IMR-90 (cell line): Measurements from ENCODE around the gene GSTA2. TPM values are rescaled to one million over a fixed set of nuclear protein-coding genes. Genes with fewer than 3 reads are reported as not detected.
A peak's percentile ranks its signal among the peaks of the same experiment; 100 is the strongest.

ENCODE experiments used
- ATAC-seq: fragments of 200-7000 bp; cut with Tn5 transposase; 2 replicates; pipeline ENCODE4 v1.9.1; 2020; ENCODE audit warnings: low read depth, mild to moderate bottlenecking, moderate library complexity
- BruUV-seq: library from RNA; stranded (reverse); fragments of 400-500 nt; replicated peaks from 2 replicates; lab custom pipeline; 2021; lab: Mats Ljungman, UMichigan
- CTCF ChIA-PET: fragments of 300-600 bp; formaldehyde crosslinking; extraction: SDS; loops from one replicate; lab custom pipeline; 2021; ENCODE audit warnings: antibody characterized with exemption; lab: Yijun Ruan, JAX
- POLR2A ChIA-PET: fragments of 300-600 bp; sonication (Branson Sonifier 250); formaldehyde crosslinking; loops from one replicate; lab custom pipeline; 2022; ENCODE audit warnings: antibody characterized with exemption; ENCODE audit not compliant: unreplicated experiment; lab: Charles Lee
- DNase-seq: peaks from one replicate; pipeline ENCODE4 v3.0.0; 2013
- H2AFZ ChIP-seq: replicated peaks from 2 replicates; pipeline ENCODE3; 2013; ENCODE audit warnings: low read length, mild to moderate bottlenecking; ENCODE audit not compliant: poor library complexity
- H2AK5ac ChIP-seq: 2 replicates; pipeline ENCODE4 v1.6.1; 2013; ENCODE audit warnings: low read depth, low read length, inconsistent platforms
- H2AK9ac ChIP-seq: replicated peaks from 2 replicates; pipeline ENCODE3; 2013; ENCODE audit warnings: mild to moderate bottlenecking, low read depth, low read length, moderate library complexity; ENCODE audit not compliant: poor library complexity
- H2BK120ac ChIP-seq: 2 replicates; pipeline ENCODE4 v1.6.1; 2013; ENCODE audit warnings: low read depth, low read length, inconsistent platforms
- H2BK15ac ChIP-seq: 3 replicates; pipeline ENCODE4 v1.6.1; 2013; ENCODE audit warnings: low read depth, low read length, inconsistent platforms
- H2BK20ac ChIP-seq: 2 replicates; pipeline ENCODE4 v1.6.1; 2013; ENCODE audit warnings: low read depth, mild to moderate bottlenecking, inconsistent platforms, low read length, moderate library complexity
- H2BK5ac ChIP-seq: 2 replicates; pipeline ENCODE4 v1.6.1; 2013; ENCODE audit warnings: mild to moderate bottlenecking, low read depth, low read length, inconsistent platforms; ENCODE audit not compliant: poor library complexity, severe bottlenecking
- H3K14ac ChIP-seq: replicated peaks from 2 replicates; pipeline ENCODE4 v1.6.1; 2013; ENCODE audit warnings: low read depth, low read length, inconsistent platforms
- H3K18ac ChIP-seq: 2 replicates; pipeline ENCODE4 v1.6.1; 2013; ENCODE audit warnings: low read depth, low read length, control low read depth
- H3K23ac ChIP-seq: 2 replicates; pipeline ENCODE4 v1.6.1; 2013; ENCODE audit warnings: low read depth, low read length, inconsistent platforms
- H3K27ac ChIP-seq: 2 replicates; pipeline ENCODE4 v1.5.1; 2013; ENCODE audit warnings: mild to moderate bottlenecking, control low read depth, low read length; ENCODE audit not compliant: insufficient read depth
- H3K27me3 ChIP-seq: 2 replicates; pipeline ENCODE4 v1.6.1; 2013; ENCODE audit warnings: low read length; ENCODE audit not compliant: control insufficient read depth, insufficient read depth
- H3K36me3 ChIP-seq: 2 replicates; pipeline ENCODE4 v1.6.1; 2013; ENCODE audit warnings: low read length, mixed read lengths; ENCODE audit not compliant: control insufficient read depth, insufficient read depth
- H3K4ac ChIP-seq: 2 replicates; pipeline ENCODE4 v1.6.1; 2013; ENCODE audit warnings: low read depth, low read length, inconsistent platforms
- H3K4me1 ChIP-seq: 2 replicates; pipeline ENCODE4 v1.6.1; 2013; ENCODE audit warnings: low read length, mixed read lengths; ENCODE audit not compliant: control insufficient read depth, insufficient read depth
- H3K4me2 ChIP-seq: 2 replicates; pipeline ENCODE4 v1.6.1; 2013; ENCODE audit warnings: low read depth, mild to moderate bottlenecking, control low read depth, low read length, moderate library complexity
- H3K4me3 ChIP-seq: 2 replicates; pipeline ENCODE4 v1.5.1; 2013; ENCODE audit warnings: low read depth, mild to moderate bottlenecking, control low read depth, low read length, moderate library complexity; ENCODE audit not compliant: insufficient read depth
- H3K56ac ChIP-seq: 2 replicates; pipeline ENCODE4 v1.6.1; 2013; ENCODE audit warnings: low read length, inconsistent platforms; ENCODE audit not compliant: insufficient read depth; ENCODE audit errors: extremely low read depth
- H3K79me1 ChIP-seq, 2 experiments: 2 replicates each; pipeline ENCODE4 v1.6.1; 2013; ENCODE audit warnings: low read length in 2 of 2, inconsistent platforms in 1 of 2, low read depth in 1 of 2
- H3K9ac ChIP-seq: 2 replicates; pipeline ENCODE4 v1.6.1; 2013; ENCODE audit warnings: low read depth, low read length, control low read depth
- H3K9me1 ChIP-seq: 2 replicates; pipeline ENCODE4 v1.6.1; 2013; ENCODE audit warnings: low read length, inconsistent platforms; ENCODE audit not compliant: insufficient read depth
- H3K9me3 ChIP-seq: 2 replicates; pipeline ENCODE4 v1.6.1; 2013; ENCODE audit warnings: low read length; ENCODE audit not compliant: control insufficient read depth, insufficient read depth
- H4K20me1 ChIP-seq: 2 replicates; pipeline ENCODE4 v1.6.1; 2013; ENCODE audit warnings: low read length, inconsistent platforms; ENCODE audit not compliant: insufficient read depth
- H4K5ac ChIP-seq: 2 replicates; pipeline ENCODE4 v1.6.1; 2013; ENCODE audit warnings: mild to moderate bottlenecking, low read depth, low read length, control low read depth
- H4K8ac ChIP-seq, 2 experiments: 2 replicates each; pipeline ENCODE4 v1.6.1; 2013; ENCODE audit warnings: low read depth in 2 of 2, low read length in 2 of 2, control low read depth in 1 of 2, inconsistent platforms in 1 of 2
- H4K91ac ChIP-seq: 2 replicates; pipeline ENCODE4 v1.6.1; 2013; ENCODE audit warnings: low read depth, low read length, inconsistent platforms; ENCODE audit not compliant: insufficient read depth
- BHLHE40 ChIP-seq: fragments of 150-350 bp; IDR thresholded peaks from 2 replicates; pipeline ENCODE4 v1.6.1; 2016; ENCODE audit warnings: mild to moderate bottlenecking, low read depth, low read length
- CEBPB ChIP-seq: IDR thresholded peaks from 2 replicates; pipeline ENCODE4 v1.6.1; 2012; ENCODE audit warnings: low read depth, low read length, improper control_type of control experiment
- CHD1 ChIP-seq: IDR thresholded peaks from 2 replicates; pipeline ENCODE4 v1.6.1; 2012; ENCODE audit warnings: low read depth, low read length, improper control_type of control experiment
- FOS ChIP-seq: fragments of 150-350 bp; IDR thresholded peaks from 2 replicates; pipeline ENCODE4 v1.6.1; 2016; ENCODE audit warnings: low read depth, low read length
- MAFK ChIP-seq: IDR thresholded peaks from 2 replicates; pipeline ENCODE4 v1.6.1; 2012; ENCODE audit warnings: low read depth, low read length, improper control_type of control experiment
- MAZ ChIP-seq: IDR thresholded peaks from 2 replicates; pipeline ENCODE4 v1.6.1; 2012; ENCODE audit warnings: low read depth, mild to moderate bottlenecking, low read length, improper control_type of control experiment, moderate library complexity, borderline replicate concordance
- MXI1 ChIP-seq: IDR thresholded peaks from 2 replicates; pipeline ENCODE4 v1.6.1; 2012; ENCODE audit warnings: low read depth, mild to moderate bottlenecking, low read length, moderate library complexity, borderline replicate concordance
- NFE2L2 ChIP-seq: fragments of 150-350 bp; IDR thresholded peaks from 2 replicates; pipeline ENCODE4 v1.6.1; 2016; ENCODE audit warnings: low read depth, mild to moderate bottlenecking, low read length
- POLR2A ChIP-seq: IDR thresholded peaks from 2 replicates; pipeline ENCODE4 v1.6.1; 2012; ENCODE audit warnings: mild to moderate bottlenecking, low read depth, low read length
- RAD21 ChIP-seq: IDR thresholded peaks from 2 replicates; pipeline ENCODE4 v1.6.1; 2012; ENCODE audit warnings: low read length, improper control_type of control experiment
- RCOR1 ChIP-seq: IDR thresholded peaks from 2 replicates; pipeline ENCODE4 v1.6.1; 2012; ENCODE audit warnings: mild to moderate bottlenecking, low read length, improper control_type of control experiment; ENCODE audit not compliant: insufficient replicate concordance
- RFX5 ChIP-seq: IDR thresholded peaks from 2 replicates; pipeline ENCODE4 v1.8.0; 2012; ENCODE audit warnings: low read depth, mild to moderate bottlenecking, low read length, moderate library complexity
- SMC3 ChIP-seq: fragments of 150-350 bp; IDR thresholded peaks from 2 replicates; pipeline ENCODE4 v1.6.1; 2016; ENCODE audit warnings: low read depth, mild to moderate bottlenecking, antibody characterized with exemption, low read length, moderate library complexity
- WGBS, 2 experiments: methylation state at CpG; one replicate each; pipeline versions ENCODE4 v1.1.5 to v1.1.7; 2013; ENCODE audit warnings: missing lambda C conversion rate in 2 of 2; ENCODE audit not compliant: insufficient read length in 1 of 2; ENCODE audit errors: extremely low coverage in 2 of 2; 5-methylcytosine and 5-hydroxymethylcytosine counted together
- dilution Hi-C: fragments of 300-500 bp; cut with HindIII; formaldehyde crosslinking; loops from one replicate; pipeline ENCODE4 v1.14.3; 2018; ENCODE audit warnings: low sequenced_read_pairs; ENCODE audit not compliant: unreplicated experiment
- in situ Hi-C: fragments of 300-500 bp; cut with MboI; formaldehyde crosslinking; loops from 3 replicates; pipeline ENCODE4 v1.14.3; 2019; ENCODE audit warnings: low sequenced_read_pairs, inconsistent platforms, mixed read lengths
- intact Hi-C: fragments of 100-400 bp; cut with micrococcal nuclease; formaldehyde crosslinking; loops from 2 replicates; pipeline ENCODE4 v1.10.0; 2022
- polyA plus RNA-seq, 3 experiments: library from polyadenylated mRNA; depleted of rRNA; stranded (reverse); fragments of >200 nt; gene quantifications; 2 replicates each; pipeline ENCODE4 v1.2.3, GENCODE V29; 2012; ENCODE audit warnings: low replicate concordance in 1 of 3
- total RNA-seq: library from RNA; depleted of rRNA; stranded (reverse); fragments of >200 nt; gene quantifications from 2 replicates; pipeline ENCODE4 v1.2.3, GENCODE V29; 2012
- TF ChIP-seq, protein P1 (sequence below): fragments of 150-350 bp; IDR thresholded peaks from 2 replicates; pipeline ENCODE4 v1.6.1; 2017; ENCODE audit warnings: mild to moderate bottlenecking, antibody characterized with exemption, low read length, low read depth
- TF ChIP-seq, protein P2 (sequence below): fragments of 150-350 bp; IDR thresholded peaks from 2 replicates; pipeline ENCODE4 v1.6.1; 2016; ENCODE audit warnings: low read depth, mild to moderate bottlenecking, low read length, moderate library complexity, borderline replicate concordance
- TF ChIP-seq, protein P3 (sequence below): conservative IDR thresholded peaks from 2 replicates; pipeline ENCODE4 v1.5.1; 2012; ENCODE audit warnings: mild to moderate bottlenecking, low read depth, low read length, improper control_type of control experiment

The GSTA2 gene
- total and polyA plus RNA-seq, 2 of the 4 experiments (the other 2 are of a cell fraction), result not detected

DNA sequence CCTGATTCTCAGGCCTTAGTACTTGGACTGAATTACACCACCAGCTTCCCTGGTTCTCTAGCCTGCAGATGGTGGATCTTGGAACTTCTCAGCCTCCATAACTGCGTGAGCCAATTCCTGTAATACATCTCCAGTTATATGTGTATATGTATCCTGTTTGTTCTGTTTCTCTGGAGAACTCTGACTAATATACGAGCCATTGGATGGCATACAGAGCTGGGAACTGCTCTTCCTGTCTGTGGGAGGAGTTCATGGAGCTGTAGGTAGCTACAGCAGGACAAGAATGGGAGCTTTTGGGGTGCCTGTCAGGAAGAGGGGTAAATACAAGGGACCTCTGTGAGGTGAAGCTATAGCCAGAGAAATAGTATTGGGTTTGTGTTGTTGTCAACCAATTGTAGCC lies 51.1 kb downstream of the GSTA2 start:
- H3K9me1 ChIP-seq, result no peaks in the 10 kb centered on the region
- in situ Hi-C loops (no loop called here), intact Hi-C loops (no loop called here), dilution Hi-C loops (no loop called here)
- no peak overlapping the region for H2BK120ac ChIP-seq
- TF ChIP-seq, protein P1, sequence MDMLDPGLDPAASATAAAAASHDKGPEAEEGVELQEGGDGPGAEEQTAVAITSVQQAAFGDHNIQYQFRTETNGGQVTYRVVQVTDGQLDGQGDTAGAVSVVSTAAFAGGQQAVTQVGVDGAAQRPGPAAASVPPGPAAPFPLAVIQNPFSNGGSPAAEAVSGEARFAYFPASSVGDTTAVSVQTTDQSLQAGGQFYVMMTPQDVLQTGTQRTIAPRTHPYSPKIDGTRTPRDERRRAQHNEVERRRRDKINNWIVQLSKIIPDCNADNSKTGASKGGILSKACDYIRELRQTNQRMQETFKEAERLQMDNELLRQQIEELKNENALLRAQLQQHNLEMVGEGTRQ, result no peak
- TF ChIP-seq RFX5 (no peak), MXI1 (no peak), CEBPB (no peak), SMC3 (no peak), MAZ (no peak), RAD21 (no peak), CHD1 (no peak), MAFK (no peak), FOS (no peak), POLR2A (no peak), RCOR1 (no peak), BHLHE40 (no peak), NFE2L2 (no peak)
- TF ChIP-seq, protein P2, sequence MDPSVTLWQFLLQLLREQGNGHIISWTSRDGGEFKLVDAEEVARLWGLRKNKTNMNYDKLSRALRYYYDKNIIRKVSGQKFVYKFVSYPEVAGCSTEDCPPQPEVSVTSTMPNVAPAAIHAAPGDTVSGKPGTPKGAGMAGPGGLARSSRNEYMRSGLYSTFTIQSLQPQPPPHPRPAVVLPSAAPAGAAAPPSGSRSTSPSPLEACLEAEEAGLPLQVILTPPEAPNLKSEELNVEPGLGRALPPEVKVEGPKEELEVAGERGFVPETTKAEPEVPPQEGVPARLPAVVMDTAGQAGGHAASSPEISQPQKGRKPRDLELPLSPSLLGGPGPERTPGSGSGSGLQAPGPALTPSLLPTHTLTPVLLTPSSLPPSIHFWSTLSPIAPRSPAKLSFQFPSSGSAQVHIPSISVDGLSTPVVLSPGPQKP, result no peak
- TF ChIP-seq, protein P3, sequence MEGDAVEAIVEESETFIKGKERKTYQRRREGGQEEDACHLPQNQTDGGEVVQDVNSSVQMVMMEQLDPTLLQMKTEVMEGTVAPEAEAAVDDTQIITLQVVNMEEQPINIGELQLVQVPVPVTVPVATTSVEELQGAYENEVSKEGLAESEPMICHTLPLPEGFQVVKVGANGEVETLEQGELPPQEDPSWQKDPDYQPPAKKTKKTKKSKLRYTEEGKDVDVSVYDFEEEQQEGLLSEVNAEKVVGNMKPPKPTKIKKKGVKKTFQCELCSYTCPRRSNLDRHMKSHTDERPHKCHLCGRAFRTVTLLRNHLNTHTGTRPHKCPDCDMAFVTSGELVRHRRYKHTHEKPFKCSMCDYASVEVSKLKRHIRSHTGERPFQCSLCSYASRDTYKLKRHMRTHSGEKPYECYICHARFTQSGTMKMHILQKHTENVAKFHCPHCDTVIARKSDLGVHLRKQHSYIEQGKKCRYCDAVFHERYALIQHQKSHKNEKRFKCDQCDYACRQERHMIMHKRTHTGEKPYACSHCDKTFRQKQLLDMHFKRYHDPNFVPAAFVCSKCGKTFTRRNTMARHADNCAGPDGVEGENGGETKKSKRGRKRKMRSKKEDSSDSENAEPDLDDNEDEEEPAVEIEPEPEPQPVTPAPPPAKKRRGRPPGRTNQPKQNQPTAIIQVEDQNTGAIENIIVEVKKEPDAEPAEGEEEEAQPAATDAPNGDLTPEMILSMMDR, result no peak
- no peak overlapping the region for H2BK15ac ChIP-seq
- H4K8ac ChIP-seq, result no peak overlapping the region
- H3K27ac ChIP-seq, result no peak overlapping the region
- no TSS peak for BruUV-seq
- no peak overlapping the region for H3K18ac ChIP-seq
- DNase-seq (peak; percentile 11), ATAC-seq (no peak)
- no peak overlapping the region for H3K14ac ChIP-seq
- no peaks in the 10 kb centered on the region for H3K9me3 ChIP-seq
- no peak overlapping the region for H4K5ac ChIP-seq
- no peaks in the 10 kb centered on the region for H3K79me1 ChIP-seq
- no peaks in the 10 kb centered on the region for H3K36me3 ChIP-seq
- H2AK5ac ChIP-seq, result no peak overlapping the region
- H2AK9ac ChIP-seq, result no peak overlapping the region
- no peaks in the 10 kb centered on the region for H4K20me1 ChIP-seq
- no peak overlapping the region for H3K56ac ChIP-seq
- no peak overlapping the region for H3K9ac ChIP-seq
- H3K27me3 ChIP-seq, result peaks cover 16% of the 10 kb centered on the region
- no CpG with 5 or more reads among the region's 2 CpGs for WGBS, 2 experiments
- no peak overlapping the region for H2BK5ac ChIP-seq
- H3K4me2 ChIP-seq, result no peak overlapping the region
- no peak overlapping the region for H3K4me3 ChIP-seq
- no peak overlapping the region for H2AFZ ChIP-seq
- ChIA-PET CTCF (no interaction called here), POLR2A (no interaction called here)
- H2BK20ac ChIP-seq, result no peak overlapping the region
- H4K91ac ChIP-seq, result no peak overlapping the region
- no peak overlapping the region for H3K4ac ChIP-seq
- H3K23ac ChIP-seq, result no peak overlapping the region
- H3K4me1 ChIP-seq, result no peaks in the 10 kb centered on the region
